NCI-H1694 (cell line): Measurements from ENCODE around the gene ASB12.
"Not testable (repeated sequence)": the region's sequence is repeated elsewhere in the genome, so short reads cannot be mapped to it uniquely, and the experiment has no call there.

Experiments
- DNase-seq: peaks from one replicate; lab custom pipeline; 2025; lab: John Stamatoyannopoulos, UW

Gene ASB12, protein sequence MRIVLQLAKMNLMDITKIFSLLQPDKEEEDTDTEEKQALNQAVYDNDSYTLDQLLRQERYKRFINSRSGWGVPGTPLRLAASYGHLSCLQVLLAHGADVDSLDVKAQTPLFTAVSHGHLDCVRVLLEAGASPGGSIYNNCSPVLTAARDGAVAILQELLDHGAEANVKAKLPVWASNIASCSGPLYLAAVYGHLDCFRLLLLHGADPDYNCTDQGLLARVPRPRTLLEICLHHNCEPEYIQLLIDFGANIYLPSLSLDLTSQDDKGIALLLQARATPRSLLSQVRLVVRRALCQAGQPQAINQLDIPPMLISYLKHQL

DNA sequence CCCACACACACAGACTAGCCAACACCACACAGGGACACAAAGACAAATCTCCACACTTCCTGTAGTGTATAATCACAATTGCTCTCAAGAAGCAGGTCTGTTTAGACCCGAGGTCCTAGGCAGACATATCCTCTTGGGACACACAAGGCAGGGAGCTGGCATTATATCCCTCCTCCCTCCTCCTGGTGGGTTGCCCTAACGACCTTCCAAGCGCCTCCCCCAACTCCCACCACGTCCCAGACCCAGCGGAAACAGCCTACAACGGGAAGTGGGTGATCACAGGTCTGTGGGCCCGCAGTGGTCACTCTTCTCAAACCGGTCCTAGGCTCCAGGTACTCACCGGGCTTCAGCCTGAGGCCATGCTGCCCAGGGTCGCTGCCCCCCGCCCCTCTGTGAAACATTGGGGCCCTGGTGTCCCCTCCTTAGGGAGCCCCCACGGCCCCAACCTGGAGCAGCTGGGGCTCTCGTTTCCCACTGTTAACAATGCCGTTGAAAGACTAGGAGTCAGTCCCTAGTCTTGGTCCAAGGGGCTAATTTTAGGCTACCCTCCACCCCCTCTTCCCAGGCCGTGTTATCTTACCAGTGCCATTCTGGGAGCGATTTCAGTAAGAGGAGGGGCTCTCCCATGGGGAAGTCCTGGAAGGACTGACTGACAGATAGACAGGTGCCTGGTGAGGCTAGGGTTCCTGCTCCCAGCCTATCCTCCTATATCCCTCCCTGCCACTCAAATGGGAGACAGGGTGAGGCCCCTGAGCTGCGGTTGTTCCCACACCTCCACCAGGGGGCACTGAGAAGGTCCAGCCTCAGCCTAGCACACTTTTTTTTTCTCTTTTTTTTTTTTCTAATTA is at the start of gene ASB12:
ASB12 (minus strand) TSS at position 485 of the 848 bp plus-strand sequence. CDS start 4,957 bp downstream, outside the sequence.
- no peak for DNase-seq

DNA sequence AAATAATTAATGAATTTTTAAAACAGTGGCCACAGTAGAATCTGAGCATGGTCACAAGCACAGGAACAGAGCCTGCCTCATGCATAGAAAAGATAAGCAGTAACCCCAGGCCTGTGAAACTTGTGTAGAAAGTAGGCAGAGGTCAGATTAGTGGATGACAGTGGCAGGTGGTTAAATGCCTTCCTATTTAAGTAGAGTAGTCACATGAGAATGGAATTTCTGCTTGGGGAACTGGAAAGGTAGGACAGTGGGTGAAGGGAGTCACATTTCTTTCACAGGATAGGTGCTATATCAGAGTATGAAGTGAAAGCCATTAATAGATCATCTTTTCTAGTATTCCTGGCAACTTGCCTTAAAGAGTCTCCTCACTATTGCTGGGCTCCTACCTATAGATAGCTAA is 34.9 kb upstream of the ASB12 start:
- DNase-seq, result no peak

GRCh38 chrX:64229154-64229553 is 1.3 kb downstream of the ASB12 start:
- DNase-seq, result no peak

DNA sequence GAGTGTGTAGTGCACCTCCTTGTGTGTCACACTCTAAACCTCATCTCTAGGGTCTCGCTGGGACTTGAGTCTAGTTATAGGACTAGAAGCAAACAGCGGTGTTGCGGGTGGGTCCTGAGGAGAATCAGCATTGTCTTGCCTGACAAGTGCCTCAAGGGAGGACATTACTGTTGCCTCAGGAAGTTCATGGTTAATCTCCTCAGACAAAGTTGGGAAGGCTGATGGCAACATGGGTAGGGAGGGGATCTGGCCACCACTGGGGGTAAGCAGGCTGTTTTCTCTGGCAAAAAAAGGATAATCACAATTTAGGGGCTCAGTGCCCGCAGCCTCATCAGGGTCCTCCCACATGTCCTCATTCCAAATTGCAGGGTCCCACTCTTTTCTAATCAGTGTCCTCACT is 12.4 kb downstream of the ASB12 start:
- DNase-seq, result no peak

GRCh38 chrX:64213989-64214388 is 16.4 kb downstream of the ASB12 start:
- DNase-seq, result not testable (repeated sequence)

- no peak for DNase-seq
Observed at GRCh38 chrX:64206556-64207162, 23.7 kb downstream of the ASB12 start.

DNA sequence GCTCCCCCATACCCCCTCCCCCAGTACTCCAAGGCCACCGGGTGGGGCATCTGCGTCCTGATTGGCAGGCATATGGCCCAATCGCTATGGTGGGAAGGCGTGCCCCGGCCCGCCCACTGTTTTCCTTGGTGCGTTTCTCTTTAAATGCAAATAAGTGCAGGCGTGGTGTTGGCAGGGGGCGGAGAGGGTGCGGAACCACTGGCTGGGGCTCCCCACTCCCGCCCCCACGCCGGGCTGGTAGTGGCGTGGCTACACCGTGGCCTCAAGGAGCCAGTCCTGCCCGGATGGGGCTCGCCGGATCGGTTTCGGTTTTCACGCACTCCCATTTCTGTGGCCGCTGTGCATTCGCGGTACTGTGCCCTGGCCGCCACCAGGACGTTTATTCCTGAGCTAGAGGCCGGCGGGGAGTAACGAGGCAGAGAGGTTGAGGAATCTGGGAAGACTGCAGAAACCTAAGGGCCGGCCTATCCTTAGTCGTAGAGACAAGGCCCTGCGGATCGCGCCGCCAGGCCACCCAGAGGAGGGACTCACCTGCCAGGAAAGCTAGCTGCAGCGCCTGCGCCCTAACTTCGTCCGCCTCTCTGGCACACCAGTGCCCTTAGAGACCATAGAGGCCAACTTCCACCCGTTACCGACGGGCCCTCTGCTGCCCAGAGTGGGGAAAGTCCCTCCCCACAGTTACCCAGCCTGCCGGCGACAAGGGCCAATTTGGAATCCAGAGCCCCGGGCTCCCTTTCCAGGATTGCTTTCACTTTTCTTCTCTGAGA is 24.5 kb downstream of the ASB12 start:
- peak; percentile 76 for DNase-seq

DNA sequence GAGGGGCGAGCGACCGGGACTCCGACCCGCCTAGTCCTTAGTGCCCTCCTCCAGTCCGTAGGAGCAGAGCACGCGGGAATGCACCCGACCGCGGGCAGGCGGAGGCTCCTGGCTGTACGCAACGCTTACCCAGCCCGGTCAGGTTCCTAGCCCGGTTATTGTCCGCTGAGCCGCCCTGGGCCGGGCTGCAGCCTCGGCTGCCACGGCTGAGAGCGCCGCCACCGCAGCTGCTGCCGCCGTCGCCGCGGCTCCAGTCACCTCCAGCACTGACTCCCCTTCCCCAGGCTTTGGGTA is 25.0 kb downstream of the ASB12 start, which contains the start of gene AMER1:
AMER1 (minus strand) TSS at position 268 of the 294 bp plus-strand sequence. CDS start 12,422 bp downstream, outside the sequence.
- peak; percentile 53 for DNase-seq

- no peak for DNase-seq
Observed at GRCh38 chrX:64204701-64205440, 25.5 kb downstream of the ASB12 start.

DNA sequence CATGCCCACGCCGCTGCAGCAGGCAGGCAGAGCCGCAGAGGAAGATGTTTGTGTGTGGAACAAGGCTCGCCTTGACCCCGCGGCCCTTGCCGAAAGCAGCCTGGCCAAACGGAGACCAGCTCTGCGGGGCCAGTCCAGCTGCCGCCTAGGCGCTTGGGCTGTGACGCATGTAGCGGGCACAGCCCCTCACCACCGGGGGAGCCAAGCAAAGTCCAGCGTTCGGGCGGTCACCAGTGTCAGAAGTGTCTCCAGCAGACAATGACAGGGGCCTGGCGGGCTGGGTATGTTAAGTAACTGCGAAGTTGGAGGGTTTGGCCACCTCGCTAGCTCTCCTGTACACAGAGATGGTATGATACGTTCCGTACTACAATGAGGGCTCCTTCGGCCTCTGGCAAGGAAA is 26.2 kb downstream of the ASB12 start:
- no peak for DNase-seq

DNA sequence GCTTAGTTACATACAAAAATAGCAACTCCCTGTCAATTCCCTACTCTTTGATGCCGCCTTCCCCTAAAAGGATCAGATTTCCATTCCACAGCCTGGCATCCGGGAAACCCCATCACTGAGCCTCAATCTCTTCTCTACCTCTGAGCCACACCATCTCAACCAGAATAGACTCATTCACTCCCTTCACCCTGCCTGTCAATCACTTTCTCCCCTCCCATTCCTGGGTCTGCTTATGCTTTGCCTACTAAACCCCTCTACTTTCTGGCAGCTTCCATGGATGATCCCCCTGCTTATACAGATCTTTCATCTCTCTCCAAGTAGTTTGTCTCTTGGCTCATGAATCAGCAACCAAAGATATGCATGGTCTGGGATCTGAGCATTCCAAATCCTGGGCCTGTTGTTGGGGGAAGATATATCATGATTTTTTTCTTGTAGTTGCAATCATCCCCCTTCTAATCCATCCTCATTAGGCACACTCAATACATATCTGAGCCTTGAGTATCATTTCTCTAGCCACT is 27.5 kb downstream of the ASB12 start:
- DNase-seq, result no peak

- DNase-seq, result no peak
Observed at GRCh38 chrX:64198036-64198435, 32.4 kb downstream of the ASB12 start.

- DNase-seq, result no peak
Observed at GRCh38 chrX:64196606-64197005, 33.8 kb downstream of the ASB12 start.

- DNase-seq, result no peak
Observed at GRCh38 chrX:64195862-64196261, 34.5 kb downstream of the ASB12 start.

- DNase-seq, result no peak
Observed at GRCh38 chrX:64192673-64193072, 37.7 kb downstream of the ASB12 start.

- no peak for DNase-seq
Observed at GRCh38 chrX:64192040-64192439, 38.4 kb downstream of the ASB12 start.

GRCh38 chrX:64191281-64192010 is 39.0 kb downstream of the ASB12 start:
- no peak for DNase-seq

DNA sequence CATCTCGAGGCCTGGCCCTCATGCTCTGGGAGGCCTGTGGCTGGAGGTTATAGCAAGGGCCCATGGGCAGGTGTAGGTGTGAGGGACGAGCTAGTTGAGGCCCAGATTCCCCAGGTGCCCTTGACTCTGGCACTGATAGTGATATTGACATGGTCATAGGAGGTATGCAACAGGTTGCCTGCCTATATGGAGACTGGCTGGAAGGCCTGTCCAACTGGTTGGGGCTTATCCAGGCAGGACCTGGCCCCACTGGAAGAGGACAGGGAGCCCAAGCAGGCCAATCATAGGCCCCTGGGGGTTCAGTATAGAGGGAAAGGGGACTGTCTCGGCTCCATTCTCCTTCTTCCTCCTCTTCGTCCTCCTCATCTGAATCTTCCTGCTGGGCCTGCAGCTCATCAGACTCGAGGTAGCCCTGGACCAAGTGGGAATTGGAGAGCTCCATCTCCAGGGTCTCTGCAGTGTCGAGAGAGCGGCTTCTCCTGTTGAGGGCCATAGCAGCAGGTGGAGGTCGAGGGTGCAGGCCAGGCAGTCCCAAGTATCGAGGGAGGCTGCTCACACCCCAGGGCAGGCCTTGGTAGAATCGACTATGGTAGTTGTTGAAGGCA is 40.2 kb downstream of the ASB12 start:
- DNase-seq, result no peak

- DNase-seq, result no peak
Observed at GRCh38 chrX:64188901-64189300, 41.5 kb downstream of the ASB12 start.

- no peak for DNase-seq
Observed at GRCh38 chrX:64187762-64188150, 42.7 kb downstream of the ASB12 start.
